ENCODE results near the gene ROBO1.

ROBO1 gene

DNA sequence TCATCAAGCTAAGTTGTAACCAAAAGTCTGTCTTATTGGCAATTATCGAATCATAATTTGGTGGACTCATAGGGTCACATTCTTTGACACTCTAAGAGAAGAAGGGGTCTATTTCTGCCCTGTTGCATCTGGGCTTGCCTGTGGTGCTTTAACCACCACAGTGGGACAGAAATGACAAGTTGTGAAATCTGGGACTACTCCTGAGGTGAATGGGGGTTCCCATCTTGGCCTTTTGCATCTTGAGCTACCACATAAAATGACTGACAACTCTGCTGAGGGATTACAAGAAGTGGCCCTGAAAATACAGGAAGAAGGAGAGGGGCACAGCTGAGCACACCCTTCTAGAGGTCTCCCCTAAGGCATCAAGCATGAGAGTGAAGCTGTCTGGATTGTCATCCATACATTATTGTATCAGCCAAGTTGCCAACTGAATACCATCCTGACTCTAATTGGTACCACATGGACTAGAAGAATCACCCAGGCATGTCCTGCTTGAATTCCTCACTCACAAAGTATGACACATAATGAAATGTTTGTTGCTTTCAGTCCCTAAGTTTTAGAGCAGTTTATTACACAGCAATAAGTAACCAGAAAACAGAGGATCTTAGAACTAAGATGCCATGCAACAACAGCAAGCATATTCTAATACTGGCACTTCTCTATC lies 306.5 kb downstream of the ROBO1 start:
- DNase-seq (ENCODE audit: low read depth): no peak

DNA sequence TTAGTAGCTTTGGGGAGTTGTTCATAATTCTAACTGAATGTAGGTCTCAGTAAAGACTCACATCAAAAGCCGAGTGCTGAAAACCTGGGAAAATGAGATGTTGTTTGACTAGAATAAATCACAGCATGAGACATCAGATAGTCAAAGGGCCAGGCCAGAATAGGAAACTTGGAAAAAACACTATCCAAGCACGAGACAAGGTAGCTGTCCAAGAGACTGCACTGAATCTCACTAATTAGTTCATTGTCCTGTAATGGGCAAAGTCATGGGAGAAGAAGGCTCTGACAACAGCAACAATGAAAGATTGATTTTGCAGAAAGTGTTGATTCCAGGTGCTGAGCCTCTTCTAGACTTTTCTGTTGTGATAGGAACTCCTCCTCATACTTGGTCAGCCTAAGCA lies 314.2 kb downstream of the ROBO1 start:
- DNase-seq (ENCODE audit: low read depth): no peak

DNA sequence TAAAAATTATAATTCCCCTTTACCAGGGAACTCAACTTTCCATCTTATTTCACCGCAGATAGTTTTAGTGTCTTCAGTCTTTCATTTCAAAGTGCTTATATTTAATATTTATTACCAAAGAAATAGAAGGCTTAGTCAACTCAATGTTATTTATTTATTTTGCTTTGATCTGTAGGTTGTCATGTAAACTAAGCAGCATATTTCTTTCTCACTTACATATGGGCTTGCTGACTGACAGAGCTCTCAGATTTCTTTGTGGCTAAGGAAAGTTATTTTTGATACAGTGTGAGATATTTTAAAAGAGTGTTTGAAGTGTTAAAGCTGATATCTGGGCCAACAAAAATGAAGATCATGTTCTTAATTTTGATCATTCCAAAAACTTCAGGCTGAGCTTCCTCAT lies 331.4 kb downstream of the ROBO1 start:
- no peak for DNase-seq (ENCODE audit: low read depth)

GRCh38 chr3:79427081-79427480 lies 340.7 kb downstream of the ROBO1 start:
- no peak for DNase-seq (ENCODE audit: low read depth)

- DNase-seq (ENCODE audit: low read depth): no peak
Measured at GRCh38 chr3:79424811-79425210, 343.0 kb downstream of the ROBO1 start.

DNA sequence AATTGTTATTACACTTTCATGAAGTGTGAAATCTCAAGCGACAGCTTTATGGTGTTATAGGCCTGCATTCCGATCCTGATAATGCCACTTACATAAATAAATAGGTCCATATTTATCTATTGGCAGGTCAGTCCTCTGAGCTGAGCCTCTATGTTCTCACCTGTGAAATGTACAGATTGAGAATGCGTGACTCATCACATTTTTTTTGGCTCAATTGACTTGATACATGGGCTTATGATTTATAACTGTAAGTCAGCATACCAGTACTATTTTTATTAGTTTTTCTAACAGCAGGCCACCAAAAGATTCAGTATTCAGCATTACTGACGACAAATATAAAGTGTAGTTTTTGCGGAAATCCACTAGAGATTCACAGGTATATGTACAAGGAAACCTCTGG lies 344.4 kb downstream of the ROBO1 start:
- DNase-seq (ENCODE audit: low read depth): no peak

DNA sequence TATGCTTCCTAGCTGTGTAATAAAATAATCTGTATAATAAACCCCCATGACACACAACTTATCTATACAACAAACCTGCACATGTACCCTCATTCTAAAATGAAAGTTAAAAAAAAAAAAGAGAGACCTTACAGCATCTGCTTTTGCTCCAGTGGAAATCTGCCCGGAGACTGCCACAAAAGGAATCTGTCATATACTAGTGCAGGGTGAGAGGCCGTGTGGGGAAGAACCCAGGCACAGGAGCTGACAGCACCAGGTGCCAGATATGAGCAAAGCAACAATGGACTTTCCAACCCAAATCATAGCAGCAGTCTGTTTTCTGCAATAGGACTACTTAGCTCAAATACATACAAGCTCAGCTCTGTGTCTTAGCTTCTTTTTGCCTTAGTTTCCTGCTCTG lies 346.5 kb downstream of the ROBO1 start:
- no peak for DNase-seq (ENCODE audit: low read depth)

GRCh38 chr3:79418855-79419621 lies 348.8 kb downstream of the ROBO1 start:
- DNase-seq (ENCODE audit: low read depth): no peak

- no peak for DNase-seq (ENCODE audit: low read depth)
Measured at GRCh38 chr3:79415356-79415755, 352.4 kb downstream of the ROBO1 start.

DNA sequence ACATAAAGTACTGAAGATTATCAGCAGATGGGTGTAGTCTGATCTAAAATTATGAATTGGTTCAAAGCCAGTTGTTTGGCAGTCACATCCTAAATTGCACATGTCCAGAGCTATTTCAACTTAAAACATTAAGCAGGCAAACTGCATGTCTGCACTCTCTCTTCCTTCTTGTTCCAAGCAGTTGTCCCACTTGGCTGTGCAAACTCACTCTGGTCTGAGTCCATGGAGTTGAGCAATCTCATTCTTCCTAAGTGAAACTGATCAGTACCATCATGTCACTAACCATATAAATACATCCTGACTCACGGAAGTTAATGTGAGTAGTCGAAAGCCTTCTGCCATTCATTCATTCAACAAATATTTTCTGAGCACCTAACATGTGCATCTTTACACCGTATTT lies 353.0 kb downstream of the ROBO1 start:
- no peak for DNase-seq (ENCODE audit: low read depth)

DNA sequence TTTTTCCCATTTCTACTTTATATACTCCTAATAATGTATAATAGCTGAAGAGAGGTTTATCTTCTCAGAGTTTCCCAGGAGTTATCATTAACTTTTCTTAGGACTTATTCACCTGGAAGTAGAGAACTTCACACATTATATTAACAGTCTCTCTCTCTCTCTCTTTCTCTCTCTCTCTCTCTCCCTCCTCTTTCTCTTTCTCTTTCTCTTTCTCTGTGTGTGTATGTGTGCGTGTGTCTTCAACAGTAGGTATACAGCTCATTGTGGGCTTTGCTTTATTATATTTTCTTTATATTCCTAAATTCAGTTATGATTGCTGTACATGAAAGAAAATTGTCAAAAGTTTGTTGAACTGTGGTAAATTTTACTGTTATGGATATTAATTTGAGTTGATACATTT lies 353.8 kb downstream of the ROBO1 start:
- DNase-seq (ENCODE audit: low read depth): no peak

DNA sequence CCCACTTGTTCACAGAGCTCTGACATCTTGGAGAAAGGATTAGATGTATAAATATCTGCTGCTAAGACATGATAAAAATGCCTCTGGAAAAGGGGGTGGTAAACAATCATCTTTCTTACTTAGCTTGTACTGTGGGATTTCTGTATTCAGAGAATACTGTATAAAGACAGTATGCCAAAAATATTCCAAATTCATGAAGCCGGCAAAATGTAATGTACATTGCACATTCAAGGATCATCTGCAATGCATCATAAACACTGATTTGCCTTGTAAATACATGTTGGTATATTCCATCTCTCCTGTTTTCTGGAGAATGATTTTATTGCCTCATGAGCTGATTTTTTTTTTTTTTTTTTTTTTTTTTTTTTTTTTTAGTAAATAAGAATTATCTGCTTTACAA lies 355.3 kb downstream of the ROBO1 start:
- no peak for DNase-seq (ENCODE audit: low read depth)

DNA sequence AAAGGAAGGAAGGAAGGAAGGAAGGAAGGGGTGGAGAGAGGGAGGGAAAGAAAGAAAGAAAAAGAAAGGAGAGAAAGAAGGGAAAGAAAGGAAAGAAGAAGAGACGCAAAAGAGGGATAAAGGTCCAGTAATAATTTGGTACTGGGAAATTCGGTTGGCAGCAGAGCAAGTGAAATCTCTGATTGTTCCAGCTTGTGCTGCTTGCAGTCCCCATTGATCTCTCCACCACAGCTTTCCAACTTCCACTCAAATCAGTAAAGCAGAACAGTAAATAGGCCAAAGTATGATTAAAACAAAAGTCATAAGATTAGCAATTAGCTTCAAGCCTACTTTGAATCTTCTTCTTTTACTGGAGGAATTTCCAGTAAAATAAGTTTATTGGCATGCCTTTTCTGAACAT lies 357.2 kb downstream of the ROBO1 start:
- no peak for DNase-seq (ENCODE audit: low read depth)

GRCh38 chr3:79410136-79410535 lies 357.7 kb downstream of the ROBO1 start:
- no peak for DNase-seq (ENCODE audit: low read depth)

- DNase-seq (ENCODE audit: low read depth): no peak
Measured at GRCh38 chr3:79406175-79406574, 361.6 kb downstream of the ROBO1 start.

DNA sequence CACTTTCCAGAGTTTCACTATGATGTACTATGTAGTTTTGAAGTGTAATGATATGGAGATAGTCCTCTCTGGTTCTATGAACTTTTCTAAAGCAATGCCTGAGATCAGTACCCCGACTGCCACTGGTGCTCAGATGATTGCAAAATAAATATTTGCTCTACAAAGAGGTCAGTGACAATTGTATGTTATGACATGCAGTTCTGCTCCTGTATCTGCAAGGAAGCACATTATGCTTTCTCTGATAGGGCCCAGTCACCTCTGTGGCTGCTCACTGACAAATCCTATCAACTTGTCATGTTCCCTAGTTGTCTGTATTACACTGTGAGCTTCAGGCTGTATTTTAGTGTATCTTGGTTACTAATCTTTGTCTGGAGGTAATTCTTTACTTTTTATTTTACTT lies 362.6 kb downstream of the ROBO1 start:
- DNase-seq (ENCODE audit: low read depth): no peak

DNA sequence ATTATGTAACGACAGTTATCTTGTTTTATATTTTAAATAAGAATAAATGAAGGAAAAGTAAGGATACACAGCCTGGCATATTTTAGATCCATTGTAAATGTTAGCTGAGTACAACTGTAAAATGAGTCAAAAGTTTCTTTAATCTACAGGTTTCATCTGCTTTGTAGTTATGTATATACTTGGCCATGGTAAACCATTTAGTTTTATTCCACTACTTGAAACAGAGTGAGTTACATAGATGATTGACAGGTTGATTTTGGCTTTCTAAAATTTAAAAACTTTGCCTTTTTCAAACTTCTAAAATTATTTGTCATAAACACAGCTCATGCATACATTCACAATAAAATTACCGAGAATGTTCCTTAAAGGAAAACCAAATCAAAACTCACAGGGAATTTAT lies 371.2 kb downstream of the ROBO1 start:
- no peak for DNase-seq (ENCODE audit: low read depth)

- no peak for DNase-seq (ENCODE audit: low read depth)
Measured at GRCh38 chr3:79392479-79392878, 375.3 kb downstream of the ROBO1 start.

DNA sequence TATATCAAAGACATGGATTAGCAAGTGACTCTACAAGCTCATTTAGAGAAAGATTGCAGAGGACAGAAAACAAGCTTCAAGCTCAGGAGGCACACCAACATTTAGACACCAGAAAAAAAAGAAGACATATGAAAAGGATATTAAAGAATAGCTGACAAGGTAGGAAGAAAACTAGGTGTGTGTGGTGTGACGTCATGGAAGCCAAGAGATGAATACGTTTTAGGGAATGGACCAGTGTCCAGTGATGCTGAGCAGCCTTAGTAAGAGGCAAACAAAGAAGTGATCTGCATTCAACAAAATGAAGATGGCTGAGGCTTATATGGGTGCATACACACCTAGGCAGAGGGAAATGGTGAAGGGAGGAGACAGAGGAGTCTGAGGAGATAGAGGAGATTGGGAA lies 377.4 kb downstream of the ROBO1 start:
- DNase-seq (ENCODE audit: low read depth): no peak

DNA sequence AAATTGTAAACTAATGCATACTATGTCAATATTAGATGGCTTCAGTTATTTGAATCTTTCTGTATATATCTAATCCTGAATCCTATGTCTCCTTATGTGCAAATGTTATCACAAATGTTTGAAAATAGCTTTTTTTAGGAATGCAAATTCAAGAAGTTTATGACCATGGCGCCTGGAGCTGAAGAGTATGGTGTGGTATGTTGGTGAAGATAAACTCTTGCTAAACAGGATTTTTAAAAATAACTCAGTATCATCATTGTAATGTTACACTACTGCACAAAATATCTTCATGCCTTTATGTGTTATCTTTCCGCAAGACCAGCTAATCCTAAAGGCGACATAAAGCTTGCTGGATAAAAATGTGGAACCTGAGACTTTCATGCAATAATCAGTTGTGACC lies 382.6 kb downstream of the ROBO1 start:
- DNase-seq (ENCODE audit: low read depth): no peak

- no peak for DNase-seq (ENCODE audit: low read depth)
Measured at GRCh38 chr3:79383402-79384012, 384.3 kb downstream of the ROBO1 start.

DNA sequence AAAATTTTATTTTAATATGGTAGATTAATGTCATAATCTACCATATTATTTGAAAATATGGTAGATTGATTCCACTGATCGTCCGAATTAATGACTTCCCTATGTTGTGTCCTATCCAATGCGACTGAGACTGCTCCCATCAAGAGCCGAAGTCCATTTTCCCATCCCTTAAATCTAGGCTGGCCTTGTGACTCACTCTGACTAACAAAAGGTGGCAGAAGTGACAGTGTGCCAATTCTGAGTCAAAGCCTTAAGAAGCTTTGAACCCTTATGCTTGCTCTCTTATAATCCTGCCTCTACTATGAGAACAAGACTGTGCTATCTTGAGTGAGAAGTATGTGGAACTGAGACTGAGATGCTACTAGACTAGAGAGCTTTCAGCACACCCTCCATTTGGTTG lies 387.2 kb downstream of the ROBO1 start:
- no peak for DNase-seq (ENCODE audit: low read depth)

DNA sequence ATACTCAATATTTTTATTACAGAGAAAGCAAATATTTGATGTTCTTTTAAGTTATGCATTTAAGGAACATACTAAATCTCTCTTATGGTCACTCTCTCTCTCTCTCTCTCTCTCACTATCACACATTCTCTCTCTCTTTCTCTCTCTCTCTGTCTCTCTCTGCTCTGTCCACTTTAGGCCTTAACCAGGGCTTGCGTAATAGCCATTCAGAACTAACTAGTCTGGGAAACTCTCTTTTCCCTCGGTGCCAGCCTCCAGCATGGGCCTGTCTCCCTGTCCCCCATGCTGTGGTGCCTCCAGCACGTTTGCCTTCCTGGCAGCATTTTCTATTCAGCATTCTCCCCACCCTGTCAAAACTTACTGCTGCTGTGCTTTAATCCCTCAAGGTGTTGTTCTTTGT lies 389.7 kb downstream of the ROBO1 start:
- DNase-seq (ENCODE audit: low read depth): no peak

- DNase-seq (ENCODE audit: low read depth): no peak
Measured at GRCh38 chr3:79369306-79369705, 398.5 kb downstream of the ROBO1 start.
